HG03575 (cell line): ENCODE data around the gene VRK1.
"Not testable (repeated sequence)": the region's sequence is repeated elsewhere in the genome, so short reads cannot be mapped to it uniquely, and the experiment has no call there.

ENCODE experiments used
- ATAC-seq: cut with Tn5 transposase; IDR thresholded peaks from one replicate; pipeline ENCODE4 v1.9.1; 2021; ENCODE audit not compliant: unreplicated experiment, insufficient number of reproducible peaks, low FRiP score; ENCODE audit errors: extremely low read depth

VRK1 gene

DNA sequence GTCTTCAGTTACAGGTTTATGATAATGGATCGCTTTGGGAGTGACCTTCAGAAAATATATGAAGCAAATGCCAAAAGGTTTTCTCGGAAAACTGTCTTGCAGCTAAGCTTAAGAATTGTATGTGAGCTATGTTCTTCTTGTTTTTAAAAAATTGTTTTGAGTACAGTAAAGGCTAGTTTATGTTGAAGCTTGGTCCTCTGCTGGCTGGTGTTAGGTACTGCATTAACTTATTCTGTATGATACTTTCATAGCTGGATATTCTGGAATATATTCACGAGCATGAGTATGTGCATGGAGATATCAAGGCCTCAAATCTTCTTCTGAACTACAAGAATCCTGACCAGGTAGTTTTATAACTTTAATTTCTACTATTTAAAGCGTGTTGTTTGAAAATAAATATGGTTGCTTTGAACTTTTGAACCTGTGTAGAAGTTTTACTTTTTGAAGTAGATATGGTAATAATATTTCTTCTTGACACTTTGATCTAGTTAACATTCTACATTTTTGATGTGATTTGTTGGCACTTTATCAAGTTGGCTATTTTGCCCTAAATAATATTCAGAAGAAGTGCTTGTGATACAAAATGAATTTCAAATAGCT is 55.7 kb downstream of the VRK1 start:
- peak; percentile 39 for ATAC-seq

DNA sequence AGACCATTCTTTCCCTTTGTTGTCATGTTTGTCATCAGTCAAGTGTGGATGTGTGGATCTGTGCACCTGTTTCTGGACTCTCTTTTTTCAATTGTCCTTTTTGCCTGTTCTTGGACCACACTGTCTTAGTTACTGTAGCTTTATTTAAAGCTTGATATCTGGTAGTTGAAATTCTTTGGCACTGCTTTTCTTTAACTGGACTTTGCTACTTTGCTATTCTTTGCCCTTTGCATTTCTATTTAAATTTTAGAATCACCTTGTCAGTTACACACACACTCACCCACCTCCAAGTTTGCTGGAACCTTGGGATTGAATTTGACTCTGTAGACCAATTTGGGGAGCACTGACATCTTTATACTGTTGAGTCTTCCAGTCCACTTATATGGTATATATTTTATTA is 61.5 kb downstream of the VRK1 start:
- ATAC-seq, result no peak

DNA sequence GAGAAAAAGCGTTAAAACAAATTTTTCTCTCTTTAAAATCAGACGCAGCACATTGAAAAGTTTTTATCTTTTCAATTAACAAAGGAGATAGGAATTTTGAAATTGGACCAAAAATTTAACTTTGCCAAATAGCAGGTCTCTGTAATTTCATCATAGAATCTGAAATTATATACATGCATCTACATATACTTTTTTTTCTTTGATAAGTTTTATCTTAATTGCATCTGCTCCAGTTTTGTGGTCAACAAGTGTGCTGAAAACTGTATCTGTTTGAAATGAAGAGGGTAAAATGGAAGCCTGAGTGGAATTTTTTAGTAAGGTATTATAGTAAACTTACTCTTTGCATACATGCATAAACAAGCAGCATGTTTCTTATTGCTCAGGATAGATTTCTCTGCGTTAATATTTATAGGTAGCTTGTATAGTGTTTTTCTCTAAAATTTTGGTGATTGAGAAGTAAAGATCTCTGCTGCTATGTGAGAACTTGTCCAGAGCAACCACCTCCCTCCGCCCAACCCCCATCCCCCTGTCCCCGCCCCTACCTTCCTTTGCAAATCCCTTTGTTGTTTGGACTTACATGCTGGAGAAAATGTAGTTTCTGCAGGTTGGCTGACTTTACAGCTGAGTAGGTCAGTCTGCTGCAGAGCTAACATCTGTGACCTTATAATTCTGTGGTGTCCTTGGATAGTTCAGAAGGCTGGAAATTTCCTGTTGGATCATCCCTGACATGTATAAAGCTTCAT is 64.6 kb downstream of the VRK1 start:
- ATAC-seq, result no peak

DNA sequence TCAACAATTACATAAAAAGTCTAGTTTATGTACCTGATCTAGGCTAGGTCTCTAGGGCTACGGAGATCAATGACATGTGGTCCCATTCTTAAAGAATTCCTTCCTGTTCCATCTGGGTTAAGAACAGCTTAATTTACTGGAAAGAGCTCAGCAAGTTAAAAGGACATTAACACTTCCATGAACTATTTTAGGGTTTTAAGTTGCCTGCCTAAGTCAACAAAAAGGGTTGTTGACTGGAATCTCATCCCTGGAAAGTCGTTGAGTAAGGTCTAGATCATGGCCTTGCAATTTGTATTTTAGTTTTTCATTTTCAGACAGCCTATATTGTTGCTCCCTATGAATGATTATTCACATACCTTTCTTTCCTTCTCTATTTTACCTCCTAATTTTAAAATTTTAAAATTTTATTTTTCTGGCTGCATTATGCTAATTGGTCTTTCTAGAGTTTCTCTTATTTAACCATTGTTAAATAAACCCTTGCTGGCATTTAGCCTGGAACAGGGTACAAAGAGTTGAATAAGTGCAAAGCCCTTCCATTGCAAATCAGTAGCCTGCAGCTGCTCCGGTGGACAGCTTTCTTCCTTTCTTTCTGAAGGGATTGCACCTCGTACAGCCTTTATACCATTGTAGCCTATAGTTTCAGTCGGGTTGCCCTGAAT is 66.3 kb downstream of the VRK1 start:
- no peak for ATAC-seq

DNA sequence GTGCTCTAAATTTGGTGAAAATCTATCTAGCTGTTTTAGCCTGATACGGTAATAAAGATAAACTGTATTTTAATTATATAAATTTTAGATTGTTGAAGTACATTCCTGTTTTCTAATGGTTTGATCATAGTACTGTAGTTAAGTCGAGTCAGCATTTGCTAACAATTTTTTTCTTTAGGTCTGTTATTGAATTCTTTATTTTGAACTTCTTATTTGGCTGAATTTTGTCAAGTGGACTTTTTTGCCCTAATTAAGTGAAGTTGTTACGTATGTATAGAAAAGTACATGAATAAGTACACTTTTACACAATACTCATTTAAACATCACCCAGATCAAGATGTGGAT is 66.8 kb downstream of the VRK1 start:
- ATAC-seq, result no peak

DNA sequence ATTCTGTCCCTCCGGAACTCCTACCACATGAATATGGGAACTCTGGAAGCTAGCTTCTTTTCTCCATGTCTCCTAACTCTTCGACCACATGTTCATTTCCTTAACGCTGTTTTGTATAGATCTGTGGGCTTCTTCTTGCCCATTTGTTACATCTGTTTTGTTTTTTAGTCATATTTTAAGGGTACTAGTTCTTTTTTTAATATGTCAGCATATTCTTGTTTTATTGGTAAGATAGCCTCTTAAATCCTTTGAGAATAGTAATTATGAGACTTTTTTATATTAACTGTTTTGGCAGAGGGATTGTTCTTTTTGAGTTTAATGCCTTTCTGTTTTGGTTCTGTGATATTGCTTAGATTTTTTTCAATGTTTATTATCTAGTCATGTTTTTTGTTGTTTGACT is 70.5 kb downstream of the VRK1 start:
- no peak for ATAC-seq

DNA sequence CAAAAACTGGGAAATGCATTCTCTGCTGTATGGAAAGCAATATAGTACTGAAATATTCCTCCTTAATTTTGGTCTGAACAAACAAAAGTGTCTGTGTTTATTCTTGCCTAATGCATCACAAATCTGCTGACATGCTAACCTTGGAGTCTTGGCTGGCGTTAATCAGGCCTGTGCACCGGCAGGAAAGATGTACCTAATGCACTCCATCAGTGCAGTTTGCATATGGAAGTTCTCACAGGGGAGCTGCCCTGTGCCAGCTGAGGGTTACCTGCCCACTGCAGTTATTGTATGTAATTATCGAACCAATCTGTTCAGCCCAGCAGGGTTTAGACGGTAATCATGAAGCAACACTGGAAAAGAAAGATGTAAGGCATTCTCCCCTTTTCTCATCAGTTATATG is 76.9 kb downstream of the VRK1 start:
- ATAC-seq, result no peak

DNA sequence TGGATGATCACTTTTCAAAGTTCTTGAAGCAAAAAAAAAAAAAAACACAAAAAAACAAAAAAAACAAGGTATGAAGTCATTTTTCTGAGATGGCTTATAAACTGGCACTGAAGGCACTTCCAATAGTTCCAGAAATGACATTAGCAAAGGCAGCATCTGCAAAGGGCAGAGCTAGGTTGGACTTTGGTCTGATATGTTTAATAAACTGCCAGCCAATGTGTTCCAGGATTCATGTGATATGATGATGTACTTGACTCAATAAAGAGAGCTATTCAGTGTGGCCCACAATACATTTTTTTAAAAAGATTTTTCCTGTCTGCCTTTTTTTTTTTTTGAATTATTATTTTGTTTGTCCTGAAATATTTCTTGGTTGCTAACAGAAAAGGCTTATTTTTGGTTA is 79.6 kb downstream of the VRK1 start:
- ATAC-seq, result no peak

DNA sequence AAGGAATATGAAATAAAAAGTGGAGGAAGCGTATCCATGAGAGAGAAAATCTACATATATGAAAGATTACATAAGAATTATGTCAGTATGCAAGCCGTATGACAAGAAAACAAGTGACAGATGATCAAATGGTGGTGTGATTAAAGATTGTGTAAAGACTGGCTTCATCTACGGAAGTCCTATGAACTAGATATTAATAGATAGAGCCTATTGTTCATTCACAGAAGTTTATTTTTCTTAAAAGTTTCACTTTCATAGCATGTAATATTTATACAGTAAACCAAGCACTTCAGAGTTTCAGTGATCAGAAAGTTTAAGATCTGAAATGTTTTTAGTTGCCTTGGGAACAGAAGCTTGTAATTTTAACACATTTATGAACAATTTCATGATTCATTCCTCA is 84.5 kb downstream of the VRK1 start:
- ATAC-seq, result no peak

DNA sequence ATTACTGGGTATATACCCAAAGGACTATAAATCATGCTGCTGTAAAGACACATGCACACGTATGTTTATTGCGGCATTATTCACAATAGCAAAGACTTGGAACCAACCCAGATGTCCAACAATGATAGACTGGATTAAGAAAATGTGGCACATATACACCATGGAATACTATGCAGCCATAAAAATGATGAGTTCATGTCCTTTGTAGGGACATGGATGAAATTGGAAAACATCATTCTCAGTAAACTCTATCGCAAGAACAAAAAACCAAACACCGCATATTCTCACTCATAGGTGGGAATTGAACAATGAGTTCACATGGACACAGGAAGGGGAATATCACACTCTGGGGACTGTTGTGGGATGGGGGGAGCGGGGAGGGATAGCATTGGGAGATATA is 86.8 kb downstream of the VRK1 start:
- ATAC-seq, result not testable (repeated sequence)

DNA sequence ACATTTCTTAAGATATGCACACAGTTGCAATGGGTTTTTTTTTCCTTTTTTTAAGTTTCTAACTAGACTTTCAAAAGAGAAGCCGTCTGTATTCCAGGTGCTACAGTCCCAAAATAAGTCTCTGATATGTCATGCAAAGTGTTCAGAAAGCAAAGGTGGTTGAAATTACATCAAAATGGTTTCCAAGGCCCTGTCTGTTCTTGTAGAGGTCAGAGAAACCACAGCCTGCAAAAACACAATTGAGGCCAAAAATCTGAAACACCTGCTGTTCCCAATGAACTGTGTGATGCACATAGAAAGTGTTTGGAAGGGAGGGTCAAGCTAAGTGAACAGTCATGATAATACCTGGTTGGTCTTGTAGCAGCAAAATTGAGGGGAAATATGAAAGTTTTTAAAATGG is 91.0 kb downstream of the VRK1 start:
- no peak for ATAC-seq

DNA sequence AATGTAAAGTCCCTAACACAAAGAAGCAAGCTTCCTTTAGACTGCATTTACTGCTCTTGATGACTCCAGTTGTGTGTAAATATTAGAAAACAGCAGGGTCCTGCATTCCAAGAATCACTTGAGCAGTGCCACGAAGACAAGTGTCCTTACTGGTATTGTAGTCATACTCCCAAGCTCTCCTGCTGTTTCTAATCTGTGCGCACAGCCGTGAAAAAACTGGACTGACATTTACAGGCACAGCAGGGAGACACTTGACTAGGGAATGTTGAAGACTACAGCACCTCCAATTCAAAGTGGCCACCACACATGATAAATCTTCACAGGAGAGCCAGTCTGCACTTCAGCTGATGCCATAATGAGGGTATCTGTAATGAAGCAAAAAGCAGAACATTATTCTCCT is 91.4 kb downstream of the VRK1 start:
- no peak for ATAC-seq

DNA sequence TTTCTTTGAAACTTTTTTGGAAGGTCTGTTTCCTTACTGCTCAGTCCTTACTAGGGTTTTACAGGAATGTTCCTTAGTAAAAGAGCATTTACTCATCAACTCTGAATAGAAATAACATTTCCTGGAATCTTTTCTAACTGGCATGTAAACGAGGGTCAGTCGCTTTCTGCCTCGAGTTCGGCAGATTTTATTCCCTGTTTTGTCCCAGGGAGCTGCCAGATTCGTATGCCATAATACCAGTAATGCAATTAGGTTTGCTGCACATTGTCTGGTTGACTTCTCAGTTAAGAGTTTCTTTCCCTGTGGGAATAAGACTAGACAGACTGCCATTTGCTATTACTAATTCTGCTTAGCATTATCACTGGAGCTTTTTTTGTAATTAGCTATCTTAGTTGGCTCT is 91.9 kb downstream of the VRK1 start:
- ATAC-seq, result no peak

DNA sequence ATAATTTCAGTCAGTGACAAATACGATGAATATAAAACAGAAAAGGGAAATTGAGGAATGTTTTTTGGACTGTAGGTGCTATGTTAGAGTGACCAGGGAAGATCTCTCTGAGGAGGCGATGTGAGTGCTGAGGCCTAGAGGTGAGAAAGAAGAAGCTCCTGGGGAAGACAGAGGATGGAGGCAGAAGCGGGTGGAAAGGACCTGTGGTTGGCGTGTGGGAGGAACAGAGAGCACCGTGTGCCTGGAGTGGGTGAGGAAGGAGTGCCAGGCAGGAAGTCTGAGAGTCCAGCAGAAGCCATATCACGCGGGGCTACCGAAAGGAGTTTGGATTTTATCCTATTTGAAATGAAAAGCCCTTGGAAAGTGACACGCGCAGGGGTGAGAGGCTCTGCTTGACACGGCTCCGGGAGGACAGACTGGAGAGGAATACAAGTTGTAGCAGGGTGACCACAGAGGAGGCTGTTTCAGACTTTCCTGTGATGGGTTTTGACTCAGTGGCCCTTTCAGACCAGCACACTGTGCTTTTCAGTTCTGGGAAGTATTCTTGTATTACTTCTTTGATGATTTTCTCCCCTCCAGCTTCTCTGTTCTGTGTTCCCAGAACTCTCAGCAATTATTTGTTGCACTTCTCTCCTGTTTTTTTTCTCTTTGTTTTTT is 96.9 kb downstream of the VRK1 start:
- no peak for ATAC-seq

DNA sequence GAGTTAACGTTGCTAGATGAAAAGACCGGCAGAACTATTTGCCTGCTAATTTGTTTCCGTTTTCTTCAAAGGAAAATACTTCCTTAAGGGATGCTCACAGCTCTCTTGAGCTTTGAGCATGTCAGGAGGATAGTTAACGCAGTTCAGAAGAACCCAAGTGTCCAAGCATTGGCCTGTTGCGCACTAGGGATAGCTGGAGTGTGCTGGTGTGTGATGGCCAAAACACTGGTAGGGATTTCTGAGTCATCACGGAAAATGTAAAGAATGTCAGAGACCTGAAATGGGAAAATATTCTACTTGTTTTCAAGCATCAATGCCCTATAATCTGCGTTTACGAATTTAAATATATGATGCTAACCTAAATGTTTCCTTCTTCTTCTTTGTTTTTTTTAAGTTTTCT is 97.8 kb downstream of the VRK1 start:
- ATAC-seq, result no peak

DNA sequence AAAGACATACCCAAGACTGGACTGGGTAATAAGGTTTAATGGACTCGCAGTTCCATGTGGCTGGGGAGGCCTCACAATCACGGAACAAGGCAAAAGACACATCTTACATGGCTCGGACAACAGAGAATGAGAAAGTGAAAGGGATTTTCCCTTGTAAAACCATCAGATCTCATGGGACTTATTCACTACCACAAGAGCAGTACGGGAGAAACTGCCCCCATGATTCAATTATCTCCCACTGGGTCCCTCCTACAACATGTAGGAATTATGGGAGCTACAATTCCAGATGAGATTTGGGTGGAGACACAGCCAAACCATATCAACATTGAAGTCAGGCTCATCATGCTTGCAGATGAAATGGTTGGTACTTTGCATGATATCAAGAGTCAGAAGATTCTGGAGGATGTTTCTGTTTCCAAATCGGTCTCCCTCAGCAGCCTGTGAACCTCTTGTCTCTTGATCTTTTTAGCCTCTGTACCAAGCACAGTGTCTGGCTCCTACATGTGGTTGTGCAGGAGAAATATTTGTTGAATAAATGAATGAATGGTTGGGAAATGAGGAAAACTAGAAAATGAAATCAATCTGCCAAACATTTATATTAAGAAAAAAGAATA is 98.6 kb downstream of the VRK1 start:
- no peak for ATAC-seq

DNA sequence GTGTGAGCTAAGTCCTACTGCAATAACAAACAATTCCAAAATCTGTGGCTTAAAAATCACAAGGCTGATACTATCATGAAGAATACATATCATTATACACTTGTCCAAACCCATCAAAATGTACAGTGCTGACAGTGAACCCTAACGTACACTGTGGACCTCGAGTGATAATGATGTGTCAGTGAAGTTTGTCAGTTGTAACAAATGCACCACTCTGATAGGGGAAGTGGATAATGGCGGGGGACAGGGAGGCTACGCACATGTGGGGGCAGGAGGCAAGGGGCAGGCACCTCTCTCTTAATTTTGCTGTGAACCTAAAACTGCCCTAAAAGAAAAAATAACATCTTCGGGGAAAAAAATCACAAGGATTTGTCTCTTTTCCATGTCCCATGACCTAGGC is 100.0 kb downstream of the VRK1 start:
- no peak for ATAC-seq

DNA sequence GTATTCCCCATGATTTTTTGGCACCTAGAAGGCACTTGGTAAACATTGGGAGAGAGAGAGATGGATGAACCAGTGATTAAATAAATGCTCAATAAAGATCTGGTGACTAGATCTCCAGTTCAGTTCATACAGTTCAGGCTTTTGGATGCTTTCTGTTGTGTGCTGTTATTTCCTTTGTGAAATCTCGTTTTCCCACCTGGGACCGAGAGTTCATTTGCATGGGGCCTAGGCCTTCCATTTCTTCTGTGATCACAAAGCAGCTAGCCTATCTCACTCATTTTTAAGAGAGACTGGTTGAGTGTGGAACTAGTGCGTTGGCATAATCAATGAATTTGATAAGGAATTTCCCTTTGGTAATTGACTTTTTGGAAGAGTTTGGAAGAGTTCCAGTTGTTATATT is 104.0 kb downstream of the VRK1 start:
- no peak for ATAC-seq

DNA sequence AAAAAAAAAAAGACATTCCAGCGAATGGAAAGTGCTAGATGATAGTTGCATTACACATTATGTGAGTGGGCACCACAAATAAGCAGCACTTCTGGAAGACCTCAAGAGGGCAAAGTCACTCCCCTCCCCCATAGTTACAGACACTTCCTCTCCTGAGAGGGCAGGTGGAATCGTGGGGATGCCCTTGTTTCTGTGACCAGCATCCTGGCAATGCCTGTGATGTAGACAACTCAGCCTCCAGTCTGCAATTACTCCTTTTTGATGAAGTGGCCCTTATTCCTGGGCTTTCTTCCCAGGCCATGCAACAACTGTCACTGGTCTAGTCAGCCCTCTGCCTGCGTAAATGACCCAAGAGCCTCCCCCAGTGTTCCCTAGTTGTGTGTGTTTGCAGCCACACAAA is 104.8 kb downstream of the VRK1 start:
- ATAC-seq, result no peak
